HG03439 (cell line): ENCODE data around the gene MAG.
"Not testable (repeated sequence)": the region's sequence is repeated elsewhere in the genome, so short reads cannot be mapped to it uniquely, and the experiment has no call there.

Experiments
- ATAC-seq: cut with Tn5 transposase; IDR thresholded peaks from one replicate; pipeline ENCODE4 v1.9.1; 2021; ENCODE audit warnings: mild to moderate bottlenecking, moderate library complexity; ENCODE audit not compliant: unreplicated experiment

Gene MAG

GRCh38 chr19:35357867-35358573 lies 66.1 kb downstream of the MAG start, which contains the start of gene FFAR3:
FFAR3 (plus strand) TSS chr19:35358460; CDS start chr19:35358891, 431 bp downstream.
- no peak for ATAC-seq

GRCh38 chr19:35358834-35359233 lies 66.9 kb downstream of the MAG start:
- not testable (repeated sequence) for ATAC-seq

- ATAC-seq: not testable (repeated sequence)
These were observed 67.4 kb downstream of the MAG start for GRCh38 chr19:35359395-35359794.

- ATAC-seq: not testable (repeated sequence)
These were observed 68.1 kb downstream of the MAG start for GRCh38 chr19:35360081-35360480.

GRCh38 chr19:35360880-35361420 lies 69.0 kb downstream of the MAG start:
- no peak for ATAC-seq

GRCh38 chr19:35362261-35363000 lies 70.5 kb downstream of the MAG start:
- no peak for ATAC-seq

- ATAC-seq: no peak
These were observed 71.1 kb downstream of the MAG start for GRCh38 chr19:35363001-35363590.
